IPS-18a (cell line): ENCODE results near the gene SIK2.

Source experiments
- H3K27ac ChIP-seq: one replicate; pipeline ENCODE4 v1.5.1; 2013; ENCODE audit warnings: low read length
- H3K27me3 ChIP-seq: one replicate; pipeline ENCODE4 v1.6.1; 2013; ENCODE audit warnings: mild to moderate bottlenecking, low read length; ENCODE audit not compliant: control insufficient read depth, insufficient read depth
- H3K36me3 ChIP-seq: one replicate; pipeline ENCODE4 v1.6.1; 2013; ENCODE audit warnings: low read depth, low read length; ENCODE audit not compliant: control insufficient read depth
- H3K4me1 ChIP-seq: one replicate; pipeline ENCODE4 v1.6.1; 2013; ENCODE audit warnings: low read depth, low read length; ENCODE audit not compliant: control insufficient read depth
- H3K4me3 ChIP-seq: one replicate; pipeline ENCODE4 v1.5.1; 2013; ENCODE audit warnings: low read length
- H3K9ac ChIP-seq: one replicate; pipeline ENCODE4 v1.6.1; 2013; ENCODE audit warnings: mild to moderate bottlenecking, low read length, moderate library complexity
- H3K9me3 ChIP-seq: one replicate; pipeline ENCODE4 v1.6.1; 2013; ENCODE audit warnings: low read depth, low read length; ENCODE audit not compliant: control insufficient read depth

The SIK2 gene

GRCh38 chr11:111693224-111693937 lies 91.1 kb downstream of the SIK2 start:
- H3K9me3 ChIP-seq: no peaks in the 10 kb centered on the region
- no peak overlapping the region for H3K27ac ChIP-seq
- no peak overlapping the region for H3K4me3 ChIP-seq
- H3K4me1 ChIP-seq: no peaks in the 10 kb centered on the region
- no peaks in the 10 kb centered on the region for H3K27me3 ChIP-seq
- no peaks in the 10 kb centered on the region for H3K36me3 ChIP-seq
- no peak overlapping the region for H3K9ac ChIP-seq

GRCh38 chr11:111694851-111695250 lies 92.6 kb downstream of the SIK2 start:
- H3K27me3 ChIP-seq: no peaks in the 10 kb centered on the region

GRCh38 chr11:111696556-111696955 lies 94.3 kb downstream of the SIK2 start:
- Histone ChIP-seq H3K27me3 (no peaks in the 10 kb centered on the region), H3K36me3 (no peaks in the 10 kb centered on the region), H3K9ac (no peak overlapping the region), H3K27ac (no peak overlapping the region), H3K4me3 (no peak overlapping the region), H3K9me3 (no peaks in the 10 kb centered on the region), H3K4me1 (no peaks in the 10 kb centered on the region)

More at GRCh38 chr11:111694851-111695250, 92.6 kb downstream of the SIK2 start:
- Histone ChIP-seq H3K27ac (no peak overlapping the region), H3K4me1 (no peaks in the 10 kb centered on the region), H3K9ac (no peak overlapping the region), H3K9me3 (no peaks in the 10 kb centered on the region), H3K4me3 (no peak overlapping the region), H3K36me3 (no peaks in the 10 kb centered on the region)

GRCh38 chr11:111697933-111698371 lies 95.7 kb downstream of the SIK2 start:
- H3K9ac ChIP-seq: no peak overlapping the region
- no peak overlapping the region for H3K27ac ChIP-seq
- no peaks in the 10 kb centered on the region for H3K27me3 ChIP-seq
- no peak overlapping the region for H3K4me3 ChIP-seq
- no peaks in the 10 kb centered on the region for H3K36me3 ChIP-seq
- H3K4me1 ChIP-seq: no peaks in the 10 kb centered on the region
- H3K9me3 ChIP-seq: no peaks in the 10 kb centered on the region

GRCh38 chr11:111698852-111699559 lies 96.8 kb downstream of the SIK2 start:
- H3K9me3 ChIP-seq: no peaks in the 10 kb centered on the region
- H3K9ac ChIP-seq: no peak overlapping the region
- no peaks in the 10 kb centered on the region for H3K27me3 ChIP-seq
- peaks cover 4% of the 10 kb centered on the region for H3K36me3 ChIP-seq
- no peak overlapping the region for H3K27ac ChIP-seq
- H3K4me1 ChIP-seq: no peaks in the 10 kb centered on the region
- H3K4me3 ChIP-seq: no peak overlapping the region

GRCh38 chr11:111699579-111700156 lies 97.4 kb downstream of the SIK2 start:
- H3K9me3 ChIP-seq: no peaks in the 10 kb centered on the region
- no peak overlapping the region for H3K4me3 ChIP-seq
- no peak overlapping the region for H3K27ac ChIP-seq
- H3K36me3 ChIP-seq: peaks cover 4% of the 10 kb centered on the region
- H3K9ac ChIP-seq: no peak overlapping the region
- no peaks in the 10 kb centered on the region for H3K27me3 ChIP-seq
- no peaks in the 10 kb centered on the region for H3K4me1 ChIP-seq

GRCh38 chr11:111700162-111700561 lies 97.9 kb downstream of the SIK2 start:
- Histone ChIP-seq H3K36me3 (peaks cover 4% of the 10 kb centered on the region), H3K4me3 (no peak overlapping the region), H3K9me3 (no peaks in the 10 kb centered on the region), H3K27ac (no peak overlapping the region), H3K27me3 (no peaks in the 10 kb centered on the region), H3K4me1 (no peaks in the 10 kb centered on the region), H3K9ac (no peak overlapping the region)

GRCh38 chr11:111702623-111703022 lies 100.4 kb downstream of the SIK2 start:
- Histone ChIP-seq H3K9ac (no peak overlapping the region), H3K4me1 (peaks cover 5% of the 10 kb centered on the region), H3K4me3 (no peak overlapping the region), H3K27ac (no peak overlapping the region), H3K36me3 (peaks cover 4% of the 10 kb centered on the region), H3K27me3 (no peaks in the 10 kb centered on the region), H3K9me3 (no peaks in the 10 kb centered on the region)

- Histone ChIP-seq H3K27ac (no peak overlapping the region), H3K9me3 (no peaks in the 10 kb centered on the region), H3K9ac (no peak overlapping the region), H3K4me1 (peaks cover 5% of the 10 kb centered on the region), H3K4me3 (no peak overlapping the region), H3K27me3 (no peaks in the 10 kb centered on the region), H3K36me3 (peaks cover 4% of the 10 kb centered on the region)
These were observed 101.3 kb downstream of the SIK2 start for GRCh38 chr11:111703576-111703975.

- H3K4me1 ChIP-seq: peaks cover 5% of the 10 kb centered on the region
- H3K9me3 ChIP-seq: no peaks in the 10 kb centered on the region
- no peaks in the 10 kb centered on the region for H3K27me3 ChIP-seq
- no peak overlapping the region for H3K27ac ChIP-seq
- H3K36me3 ChIP-seq: peaks cover 6% of the 10 kb centered on the region
- H3K4me3 ChIP-seq: no peak overlapping the region
- H3K9ac ChIP-seq: no peak overlapping the region
These were observed 104.9 kb downstream of the SIK2 start for GRCh38 chr11:111707039-111707690.

GRCh38 chr11:111707691-111708067 lies 105.4 kb downstream of the SIK2 start:
- H3K9me3 ChIP-seq: no peaks in the 10 kb centered on the region
- H3K27ac ChIP-seq: no peak overlapping the region
- peaks cover 11% of the 10 kb centered on the region for H3K36me3 ChIP-seq
- H3K9ac ChIP-seq: no peak overlapping the region
- peaks cover 5% of the 10 kb centered on the region for H3K4me1 ChIP-seq
- no peaks in the 10 kb centered on the region for H3K27me3 ChIP-seq
- H3K4me3 ChIP-seq: no peak overlapping the region
